Measurements from ENCODE around the gene CAP1. TPM values are rescaled to one million over a fixed set of nuclear protein-coding genes. Genes with fewer than 3 reads are reported as not detected.

CAP1 gene
- total and polyA plus RNA-seq, 2 donors (not counting 3 experiments of a cell fraction or from before 2014, with no cell fraction given), result 191 to 427 TPM

DNA sequence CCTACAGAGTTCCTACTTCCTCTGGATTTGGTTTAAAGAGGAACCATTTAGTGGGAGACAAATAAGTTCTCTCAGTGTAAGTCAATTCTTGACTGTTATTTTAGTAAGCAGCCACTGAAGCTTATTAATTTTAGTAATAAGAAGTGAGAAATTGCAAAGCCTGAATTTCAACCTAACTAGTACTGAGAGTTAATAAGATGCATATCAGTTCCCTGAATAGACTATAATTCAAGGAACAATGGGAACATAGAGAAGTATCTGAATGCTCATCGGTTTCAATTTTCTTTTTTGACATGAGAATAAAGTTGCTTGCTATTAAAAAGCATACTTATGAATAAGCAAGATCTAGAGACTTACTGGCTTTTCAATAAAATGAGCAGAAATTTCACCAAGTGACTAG lies 64.5 kb downstream of the CAP1 start:
- Histone ChIP-seq H3K9me1 (replicated peaks; ENCODE audit: control insufficient read depth, extremely low read depth, insufficient read depth, low read length) (no peaks in the 10 kb centered on the region), H2AFZ (ENCODE audit: low read depth, low read length) (no peak overlapping the region), H3K4me3 (replicated peaks in 1 of 3; ENCODE audit: insufficient read depth in 1 of 3, low read depth in 1 of 3, low read length in 3 of 3) (no peak overlapping the region), H3K4me2 (ENCODE audit: insufficient read depth, low read length) (no peak overlapping the region), H3K27ac (ENCODE audit: insufficient read depth, low read depth, low read length) (no peak overlapping the region), H3K36me3 (ENCODE audit: control insufficient read depth in 2 of 2, extremely low read depth in 1 of 2, insufficient read depth in 2 of 2, low read length in 2 of 2) (no peaks in the 10 kb centered on the region), H3K9ac (replicated peaks; ENCODE audit: extremely low read depth, insufficient read depth, low read length) (no peak overlapping the region), H3K27me3 (ENCODE audit: control insufficient read depth in 2 of 2, insufficient read depth in 2 of 2, low read length in 2 of 2) (peaks cover 3 to 17% of the 10 kb centered on the region in 2 experiments), H3K9me3 (replicated peaks; ENCODE audit: control insufficient read depth, insufficient read depth, low read length) (no peaks in the 10 kb centered on the region), H4K20me1 (replicated peaks; ENCODE audit: control insufficient read depth, extremely low read depth, insufficient read depth, low read length) (no peaks in the 10 kb centered on the region), H3K4me1 (ENCODE audit: control insufficient read depth, extremely low read depth, insufficient read depth, low read length) (no peaks in the 10 kb centered on the region), H3K79me2 (ENCODE audit: control insufficient read depth, insufficient read depth, low read length) (no peaks in the 10 kb centered on the region)
- POLR2A ChIA-PET, result no interaction called here
- DNase-seq (ENCODE audit: low read depth, low spot score) (no peak), FAIRE-seq (no peak)
- CTCF ChIA-PET, result interaction anchor here (0.5 to 1.4 kb wide), 4 partner anchors 14 to 333 kb away, joined by 3 to 5 read pairs (median 4); no protein-coding TSS in a partner anchor
- TF ChIP-seq, protein P1, sequence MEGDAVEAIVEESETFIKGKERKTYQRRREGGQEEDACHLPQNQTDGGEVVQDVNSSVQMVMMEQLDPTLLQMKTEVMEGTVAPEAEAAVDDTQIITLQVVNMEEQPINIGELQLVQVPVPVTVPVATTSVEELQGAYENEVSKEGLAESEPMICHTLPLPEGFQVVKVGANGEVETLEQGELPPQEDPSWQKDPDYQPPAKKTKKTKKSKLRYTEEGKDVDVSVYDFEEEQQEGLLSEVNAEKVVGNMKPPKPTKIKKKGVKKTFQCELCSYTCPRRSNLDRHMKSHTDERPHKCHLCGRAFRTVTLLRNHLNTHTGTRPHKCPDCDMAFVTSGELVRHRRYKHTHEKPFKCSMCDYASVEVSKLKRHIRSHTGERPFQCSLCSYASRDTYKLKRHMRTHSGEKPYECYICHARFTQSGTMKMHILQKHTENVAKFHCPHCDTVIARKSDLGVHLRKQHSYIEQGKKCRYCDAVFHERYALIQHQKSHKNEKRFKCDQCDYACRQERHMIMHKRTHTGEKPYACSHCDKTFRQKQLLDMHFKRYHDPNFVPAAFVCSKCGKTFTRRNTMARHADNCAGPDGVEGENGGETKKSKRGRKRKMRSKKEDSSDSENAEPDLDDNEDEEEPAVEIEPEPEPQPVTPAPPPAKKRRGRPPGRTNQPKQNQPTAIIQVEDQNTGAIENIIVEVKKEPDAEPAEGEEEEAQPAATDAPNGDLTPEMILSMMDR (IDR thresholded peaks at IDR 0.05; ENCODE audit: extremely low read depth in 1 of 2, insufficient read depth in 1 of 2, low read depth in 1 of 2, low read length in 2 of 2), result no peak
- no peak for TF ChIP-seq MYC (IDR thresholded peaks at IDR 0.05; ENCODE audit: low read depth, low read length)
- TF ChIP-seq JUN (IDR thresholded peaks at IDR 0.05; ENCODE audit: borderline replicate concordance, insufficient read depth, insufficient read length, low read depth), result no peak
- no peak for TF ChIP-seq FOS (IDR thresholded peaks at IDR 0.05; ENCODE audit: borderline replicate concordance, insufficient read depth, low read length)
- no peak for TF ChIP-seq EZH2 (IDR thresholded peaks at IDR 0.05; ENCODE audit: borderline replicate concordance, low read depth, low read length, severe bottlenecking)
- no peak for TF ChIP-seq POLR2A (IDR thresholded peaks at IDR 0.05; ENCODE audit: low read depth, low read length)
- TF ChIP-seq POLR2AphosphoS5 (IDR thresholded peaks at IDR 0.05; ENCODE audit: insufficient read depth, low read depth, low read length), result no peak
- TF ChIP-seq, protein P2, sequence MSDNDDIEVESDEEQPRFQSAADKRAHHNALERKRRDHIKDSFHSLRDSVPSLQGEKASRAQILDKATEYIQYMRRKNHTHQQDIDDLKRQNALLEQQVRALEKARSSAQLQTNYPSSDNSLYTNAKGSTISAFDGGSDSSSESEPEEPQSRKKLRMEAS (IDR thresholded peaks at IDR 0.05; ENCODE audit: insufficient read depth, insufficient read length), result no peak
- TF ChIP-seq GATA2 (IDR thresholded peaks at IDR 0.05; ENCODE audit: insufficient read depth, insufficient read length, low read depth, low read length), result no peak
- no TSS peak for BruUV-seq (replicated peaks)
- intact Hi-C loops (cut with micrococcal nuclease), result no loop called here
- dilution Hi-C loops (cut with MboI; ENCODE audit: extremely low pct_ligation_motif_present, low sequenced_read_pairs), result no loop called here
